ENCODE data around the gene C1orf159. TPM values are rescaled to one million over a fixed set of nuclear protein-coding genes. Genes with fewer than 3 reads are reported as not detected.

C1orf159 gene
- total and polyA plus RNA-seq, 2 donors (not counting 1 experiment from before 2014, with no cell fraction given) = 23.0 to 25.6 TPM

DNA sequence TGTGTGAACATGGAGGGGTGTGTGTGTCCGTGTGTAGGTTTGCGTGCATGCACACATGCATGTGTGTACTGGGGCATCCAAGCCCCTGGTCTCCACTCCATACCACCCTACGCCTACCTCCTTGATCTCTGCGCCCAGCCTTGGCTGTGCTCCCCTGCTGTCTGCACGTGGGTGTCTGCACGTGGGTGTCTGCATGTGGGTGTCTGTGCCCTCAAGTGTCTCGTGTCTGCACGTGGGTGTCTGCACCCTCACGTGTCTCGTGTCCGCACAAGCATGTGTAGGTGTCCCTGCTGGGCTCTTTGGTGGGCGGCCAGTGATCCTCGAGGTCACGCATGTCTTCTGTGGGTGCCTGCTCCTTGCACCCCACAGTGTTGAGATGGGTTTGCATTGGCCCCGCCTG is 62.9 kb downstream of the C1orf159 start:
- WGBS (ENCODE audit: insufficient coverage) = 81% methylated on average over 12 of the region's 15 CpGs
- peaks cover 2% of the 10 kb centered on the region for H3K27me3 Mint-ChIP-seq

DNA sequence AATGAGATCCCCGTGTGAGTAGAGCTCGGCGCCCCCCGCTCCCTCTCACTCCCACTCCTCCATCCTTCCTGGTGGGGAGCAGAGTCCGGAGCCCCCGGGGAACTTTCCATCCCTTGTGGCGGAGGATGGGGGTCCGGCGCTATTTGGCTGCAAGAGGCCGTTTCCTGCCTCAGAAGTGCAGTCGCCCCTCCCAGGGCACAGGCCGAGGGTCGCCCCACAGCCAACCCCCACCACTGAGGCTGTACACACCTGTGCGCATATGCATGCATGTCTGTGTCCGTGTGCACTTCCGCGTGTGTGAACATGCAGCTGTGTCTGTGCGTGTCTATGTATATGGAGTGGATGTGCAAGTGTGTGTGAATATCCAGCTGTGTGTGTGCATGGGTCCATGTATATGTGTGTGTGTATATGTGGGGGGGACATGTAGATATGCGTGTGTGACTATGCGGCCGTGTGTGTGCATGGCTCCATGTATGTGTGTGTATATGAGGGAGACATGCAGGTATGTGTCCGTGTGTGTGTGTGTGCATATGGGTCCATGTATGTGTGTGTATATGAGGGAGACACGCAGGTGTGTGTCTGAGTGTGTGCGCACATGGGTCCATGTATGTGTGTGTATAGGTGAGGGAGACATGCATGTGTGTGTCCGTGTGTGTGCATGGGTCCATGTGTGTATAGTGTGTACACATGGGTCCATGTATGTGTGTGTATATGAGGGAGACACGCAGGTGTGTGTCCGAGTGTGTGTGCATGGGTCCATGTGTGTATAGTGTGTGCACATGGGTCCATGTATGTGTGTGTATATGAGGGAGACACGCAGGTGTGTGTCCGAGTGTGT is 63.7 kb downstream of the C1orf159 start:
- Mint-ChIP-seq H3K27ac (no peak overlapping the region), H3K4me3 (no peak overlapping the region), H3K9me3 (ENCODE audit: insufficient read depth) (no peaks in the 10 kb centered on the region), H3K27me3 (no peaks in the 10 kb centered on the region), H3K4me1 (peaks cover 4% of the 10 kb centered on the region)
- Histone ChIP-seq H2AFZ (ENCODE audit: insufficient read depth, low read depth, low read length, poor library complexity, severe bottlenecking) (no peak overlapping the region), H3K27ac (ENCODE audit: low read length in 2 of 2) (no peak overlapping the region), H4K20me1 (ENCODE audit: control insufficient read depth, insufficient read depth, low read length, poor library complexity, severe bottlenecking) (no peaks in the 10 kb centered on the region), H3K4me1 (ENCODE audit: control insufficient read depth in 2 of 2, insufficient read depth in 2 of 2, low read length in 2 of 2) (no peaks in the 10 kb centered on the region), H3K27me3 (replicated peaks in 1 of 4; ENCODE audit: control extremely low read depth in 1 of 4, control insufficient read depth in 3 of 4, insufficient read depth in 4 of 4, low read length in 3 of 4) (peaks cover 0 to 4% (median 0%) of the 10 kb centered on the region in 4 experiments), H3K79me2 (ENCODE audit: control insufficient read depth, insufficient read depth, low read length) (no peaks in the 10 kb centered on the region), H3K36me3 (replicated peaks in 1 of 2; ENCODE audit: control extremely low read depth in 1 of 2, control insufficient read depth in 1 of 2, extremely low read depth in 1 of 2, insufficient read depth in 2 of 2, low read length in 1 of 2) (no peaks in the 10 kb centered on the region), H3K9ac (ENCODE audit: low read length) (no peak overlapping the region), H3K9me3 (ENCODE audit: control extremely low read depth in 1 of 3, control insufficient read depth in 2 of 3, insufficient read depth in 1 of 3, low read length in 2 of 3) (no peaks in the 10 kb centered on the region), H3K4me3 (ENCODE audit: control extremely low read depth in 1 of 5, extremely low read depth in 1 of 5, insufficient read depth in 1 of 5, low read depth in 2 of 5, low read length in 4 of 5) (no peak overlapping the region), H3K4me2 (replicated peaks; ENCODE audit: low read depth, low read length, poor library complexity, severe bottlenecking) (no peak overlapping the region)
- ChIA-PET POLR2A (no interaction called here), CTCF (no interaction called here)
- no peak for ATAC-seq (ENCODE audit: low read depth)
- WGBS (ENCODE audit: insufficient coverage) = 96% methylated on average over 29 of the region's 29 CpGs
- TF ChIP-seq, protein P1, sequence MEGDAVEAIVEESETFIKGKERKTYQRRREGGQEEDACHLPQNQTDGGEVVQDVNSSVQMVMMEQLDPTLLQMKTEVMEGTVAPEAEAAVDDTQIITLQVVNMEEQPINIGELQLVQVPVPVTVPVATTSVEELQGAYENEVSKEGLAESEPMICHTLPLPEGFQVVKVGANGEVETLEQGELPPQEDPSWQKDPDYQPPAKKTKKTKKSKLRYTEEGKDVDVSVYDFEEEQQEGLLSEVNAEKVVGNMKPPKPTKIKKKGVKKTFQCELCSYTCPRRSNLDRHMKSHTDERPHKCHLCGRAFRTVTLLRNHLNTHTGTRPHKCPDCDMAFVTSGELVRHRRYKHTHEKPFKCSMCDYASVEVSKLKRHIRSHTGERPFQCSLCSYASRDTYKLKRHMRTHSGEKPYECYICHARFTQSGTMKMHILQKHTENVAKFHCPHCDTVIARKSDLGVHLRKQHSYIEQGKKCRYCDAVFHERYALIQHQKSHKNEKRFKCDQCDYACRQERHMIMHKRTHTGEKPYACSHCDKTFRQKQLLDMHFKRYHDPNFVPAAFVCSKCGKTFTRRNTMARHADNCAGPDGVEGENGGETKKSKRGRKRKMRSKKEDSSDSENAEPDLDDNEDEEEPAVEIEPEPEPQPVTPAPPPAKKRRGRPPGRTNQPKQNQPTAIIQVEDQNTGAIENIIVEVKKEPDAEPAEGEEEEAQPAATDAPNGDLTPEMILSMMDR (IDR thresholded peaks at IDR 0.05) = no peak
- no peak for TF ChIP-seq EZH2 (IDR thresholded peaks at IDR 0.05; ENCODE audit: borderline replicate concordance, insufficient read depth, low read depth, low read length, poor library complexity, severe bottlenecking)
- intact Hi-C loops (cut with micrococcal nuclease) = no loop called here
- DNase-seq = no peak

More for the DNA sequence above, 62.9 kb downstream of the C1orf159 start:
- H3K4me1 Mint-ChIP-seq = peaks cover 4% of the 10 kb centered on the region
- no peak overlapping the region for H3K4me2 ChIP-seq (replicated peaks; ENCODE audit: low read depth, low read length, poor library complexity, severe bottlenecking)
- no peak overlapping the region for H2AFZ ChIP-seq (ENCODE audit: insufficient read depth, low read depth, low read length, poor library complexity, severe bottlenecking)
- H3K27ac Mint-ChIP-seq = no peak overlapping the region
- no peak for DNase-seq
- no peak overlapping the region for H3K4me3 Mint-ChIP-seq
- H3K4me3 ChIP-seq (ENCODE audit: control extremely low read depth in 1 of 5, extremely low read depth in 1 of 5, insufficient read depth in 1 of 5, low read depth in 2 of 5, low read length in 4 of 5) = no peak overlapping the region
- H4K20me1 ChIP-seq (ENCODE audit: control insufficient read depth, insufficient read depth, low read length, poor library complexity, severe bottlenecking) = no peaks in the 10 kb centered on the region
- H3K4me1 ChIP-seq (ENCODE audit: control insufficient read depth in 2 of 2, insufficient read depth in 2 of 2, low read length in 2 of 2) = peaks cover 0 to under 1% of the 10 kb centered on the region in 2 donors
- H3K9me3 Mint-ChIP-seq (ENCODE audit: insufficient read depth) = no peaks in the 10 kb centered on the region
- H3K9ac ChIP-seq (ENCODE audit: low read length) = no peak overlapping the region
- no peak for ATAC-seq (ENCODE audit: low read depth)
- intact Hi-C loops (cut with micrococcal nuclease) = no loop called here
- CTCF ChIA-PET = no interaction called here
- POLR2A ChIA-PET = no interaction called here
- H3K36me3 ChIP-seq (replicated peaks in 1 of 2; ENCODE audit: control extremely low read depth in 1 of 2, control insufficient read depth in 1 of 2, extremely low read depth in 1 of 2, insufficient read depth in 2 of 2, low read length in 1 of 2) = no peaks in the 10 kb centered on the region
- no peak for TF ChIP-seq EZH2 (IDR thresholded peaks at IDR 0.05; ENCODE audit: borderline replicate concordance, insufficient read depth, low read depth, low read length, poor library complexity, severe bottlenecking)
- TF ChIP-seq, protein P1 (IDR thresholded peaks at IDR 0.05) = no peak
- H3K27ac ChIP-seq (ENCODE audit: low read length in 2 of 2) = no peak overlapping the region
- no peaks in the 10 kb centered on the region for H3K9me3 ChIP-seq (ENCODE audit: control extremely low read depth in 1 of 3, control insufficient read depth in 2 of 3, insufficient read depth in 1 of 3, low read length in 2 of 3)
- peaks cover 0 to 6% (median 0%) of the 10 kb centered on the region in 4 experiments for H3K27me3 ChIP-seq (replicated peaks in 1 of 4; ENCODE audit: control extremely low read depth in 1 of 4, control insufficient read depth in 3 of 4, insufficient read depth in 4 of 4, low read length in 3 of 4)
- H3K79me2 ChIP-seq (ENCODE audit: control insufficient read depth, insufficient read depth, low read length) = no peaks in the 10 kb centered on the region
